Spleen (tissue), 7 donors: Measurements from ENCODE around the gene FOXK1.
A peak's percentile ranks its signal among the peaks of the same experiment; 100 is the strongest.

Experiments used
- POLR2A ChIP-seq, 3 donors: fragments of 450-650 bp; IDR thresholded peaks; one replicate each; pipeline ENCODE4 v1.5.1; 2017; ENCODE audit warnings: antibody characterized with exemption in 3 of 3, mild to moderate bottlenecking in 1 of 3
- POLR2AphosphoS5 ChIP-seq, 3 donors: sonication (generic); formaldehyde crosslinking; IDR thresholded peaks; one replicate each; pipeline ENCODE4 v1.5.1; 2017; ENCODE audit warnings: antibody characterized with exemption in 3 of 3
- TF ChIP-seq, protein P1 (sequence below), 11 experiments: fragments of 200-600 bp in 7 of 11; fragments of 450-650 bp in 4 of 11; sonication (generic) in 4 of 11; IDR thresholded peaks in 8 of 11; conservative IDR thresholded peaks in 3 of 11; 1 replicate in 7 of 11; 2 replicates in 4 of 11; pipeline versions ENCODE4 v1.4.0 to v1.8.0; 2016 to 2021; ENCODE audit warnings: antibody characterized with exemption in 11 of 11, inconsistent platforms in 4 of 11, mild to moderate bottlenecking in 1 of 11
- donor health status: DM: no; HTN: no; CAD: no; lungs with moderate emphysema.
- donor health status: DM: no; HTN: no; CAD: no.
- donor health status: DM: no; HTN: no; CAD: no.

GRCh38 chr7:4700577-4701235 is 18.6 kb downstream of the FOXK1 start:
- TF ChIP-seq POLR2A (IDR thresholded peaks at IDR 0.05) (no peak), POLR2AphosphoS5 (IDR thresholded peaks at IDR 0.05) (peak; percentile 33 to 56 (median 39))
- TF ChIP-seq, protein P1, sequence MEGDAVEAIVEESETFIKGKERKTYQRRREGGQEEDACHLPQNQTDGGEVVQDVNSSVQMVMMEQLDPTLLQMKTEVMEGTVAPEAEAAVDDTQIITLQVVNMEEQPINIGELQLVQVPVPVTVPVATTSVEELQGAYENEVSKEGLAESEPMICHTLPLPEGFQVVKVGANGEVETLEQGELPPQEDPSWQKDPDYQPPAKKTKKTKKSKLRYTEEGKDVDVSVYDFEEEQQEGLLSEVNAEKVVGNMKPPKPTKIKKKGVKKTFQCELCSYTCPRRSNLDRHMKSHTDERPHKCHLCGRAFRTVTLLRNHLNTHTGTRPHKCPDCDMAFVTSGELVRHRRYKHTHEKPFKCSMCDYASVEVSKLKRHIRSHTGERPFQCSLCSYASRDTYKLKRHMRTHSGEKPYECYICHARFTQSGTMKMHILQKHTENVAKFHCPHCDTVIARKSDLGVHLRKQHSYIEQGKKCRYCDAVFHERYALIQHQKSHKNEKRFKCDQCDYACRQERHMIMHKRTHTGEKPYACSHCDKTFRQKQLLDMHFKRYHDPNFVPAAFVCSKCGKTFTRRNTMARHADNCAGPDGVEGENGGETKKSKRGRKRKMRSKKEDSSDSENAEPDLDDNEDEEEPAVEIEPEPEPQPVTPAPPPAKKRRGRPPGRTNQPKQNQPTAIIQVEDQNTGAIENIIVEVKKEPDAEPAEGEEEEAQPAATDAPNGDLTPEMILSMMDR (IDR thresholded peaks at IDR 0.05 in 8 of 11, conservative IDR thresholded peaks at IDR 0.05 in 3 of 11): no peak
